Left cardiac atrium (tissue), 4 donors: ENCODE data around the gene TYW3. TPM values are rescaled to one million over a fixed set of nuclear protein-coding genes. Genes with fewer than 3 reads are reported as not detected.
"Not testable (repeated sequence)": the region's sequence is repeated elsewhere in the genome, so short reads cannot be mapped to it uniquely, and the experiment has no call there.

ENCODE experiments used
- ATAC-seq, 2 donors: fragments of 200-7000 bp; cut with Tn5 transposase; one replicate each; pipeline ENCODE4 v1.9.1; 2020; ENCODE audit warnings: mild to moderate bottlenecking in 2 of 2, moderate library complexity in 2 of 2
- DNase-seq: peaks from one replicate; pipeline ENCODE4 v3.0.0-alpha.2; 2020
- intact Hi-C, 2 donors: fragments of 100-400 bp; cut with DNase I; formaldehyde crosslinking; loops; one replicate each; pipeline versions ENCODE4 v1.14.1 to v1.15.1; 2022 to 2023
- total RNA-seq, 2 donors: library from RNA; stranded (reverse); fragmentation: NEBNext Ultra II Directional; extraction: Animal tissue kit (Norgen Biotek cat#: 25700); gene quantifications; one replicate each; pipeline ENCODE4 v1.2.1, GENCODE V29; 2021
- donor health status: DM: no; HTN: yes; CAD: no.
- donor health status: DM: no; HTN: yes; CAD: no; lungs with severe emphysema.
- donor health status: DM: yes; HTN: yes; CAD: no.
- donor health status: Dilated cardiomyopathy.

Gene TYW3
- total RNA-seq, 2 donors from 2014 or later = 20.9 to 21.1 TPM

- DNase-seq (no peak), ATAC-seq (peak in 1 of 2 donors; percentile 17)
- intact Hi-C loops = no loop called here
These were observed 3.0 kb upstream of the TYW3 start for GRCh38 chr1:74729741-74730478.

DNA sequence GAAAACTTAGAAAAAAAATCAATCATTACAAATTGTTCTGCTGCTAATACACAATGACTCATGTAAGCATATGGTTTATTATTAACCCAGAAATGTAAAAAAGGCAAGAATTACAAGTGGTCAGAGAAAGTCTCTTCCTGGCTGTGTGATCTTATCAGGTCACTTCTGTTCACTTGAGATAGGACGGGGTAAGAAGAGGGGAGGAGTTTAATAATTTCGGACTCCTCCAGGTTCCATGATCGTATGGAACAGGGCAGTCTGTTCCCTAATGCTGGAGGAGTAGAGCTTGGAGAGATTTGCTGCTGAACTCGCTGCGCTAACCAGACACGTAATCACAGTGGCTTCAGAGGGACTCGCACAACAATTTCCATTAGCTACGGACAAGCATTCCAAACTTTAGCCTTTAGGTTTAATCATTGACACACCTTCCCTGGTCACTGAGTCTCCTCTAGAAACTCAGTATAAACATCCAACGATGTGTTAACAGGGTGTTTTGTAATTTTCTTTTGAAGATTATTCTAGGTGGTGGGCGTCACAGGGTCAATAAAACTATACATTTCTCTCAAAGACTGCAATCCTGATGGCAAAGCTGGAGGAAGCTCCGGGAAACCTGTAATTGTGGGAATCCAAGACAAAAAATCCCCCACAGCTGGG is 1.4 kb upstream of the TYW3 start:
- intact Hi-C loops = no loop called here
- DNase-seq (no peak), ATAC-seq (no peak)

GRCh38 chr1:74732071-74732946 is 643 bp upstream of the TYW3 start:
- DNase-seq (peak; percentile 27), ATAC-seq (peak; percentile 17 to 34)
- intact Hi-C loops = not testable (repeated sequence)

GRCh38 chr1:74733604-74734484 is 892 bp downstream of the TYW3 start:
- ATAC-seq (peak; percentile 71 to 76), DNase-seq (no peak)
- intact Hi-C loops = no loop called here

- ATAC-seq (no peak), DNase-seq (no peak)
- intact Hi-C loops = no loop called here
These were observed 4.4 kb downstream of the TYW3 start for GRCh38 chr1:74737333-74737732.

GRCh38 chr1:74740307-74740980 is 7.5 kb downstream of the TYW3 start:
- intact Hi-C loops, ATAC-seq, DNase-seq: not testable (repeated sequence)

GRCh38 chr1:74745247-74745646 is 12.3 kb downstream of the TYW3 start:
- DNase-seq, intact Hi-C loops, ATAC-seq: not testable (repeated sequence)

- intact Hi-C loops = no loop called here
- DNase-seq (no peak), ATAC-seq (no peak)
These were observed 16.0 kb downstream of the TYW3 start for GRCh38 chr1:74748960-74749359.

DNA sequence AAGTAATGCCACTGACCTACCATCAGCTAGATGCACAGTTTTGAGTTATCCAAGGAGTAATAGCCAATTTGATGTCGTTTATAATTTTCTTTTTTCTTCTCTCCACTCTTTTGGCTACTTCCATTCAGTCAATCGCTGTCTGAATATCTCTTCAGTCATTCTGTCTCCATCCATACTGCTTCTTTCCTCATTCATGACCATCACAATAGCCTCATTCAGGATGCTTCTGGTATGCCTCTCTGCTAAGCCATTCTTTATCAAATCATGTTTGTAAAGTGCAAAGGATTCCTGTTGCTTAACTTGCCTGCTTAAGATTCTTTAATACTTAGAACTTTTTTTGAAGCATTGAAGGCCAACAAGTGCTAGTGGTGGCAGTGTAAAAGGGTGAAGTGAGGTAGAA is 20.2 kb downstream of the TYW3 start:
- DNase-seq (no peak), ATAC-seq (no peak)
- intact Hi-C loops = no loop called here

GRCh38 chr1:74755475-74755874 is 22.5 kb downstream of the TYW3 start:
- intact Hi-C loops = no loop called here
- ATAC-seq (no peak), DNase-seq (no peak)

- DNase-seq, ATAC-seq, intact Hi-C loops: not testable (repeated sequence)
These were observed 23.7 kb downstream of the TYW3 start for GRCh38 chr1:74756650-74757049.

GRCh38 chr1:74763807-74764206 is 30.9 kb downstream of the TYW3 start:
- no peak for DNase-seq
- ATAC-seq = no peak
- intact Hi-C loops = no loop called here

- ATAC-seq (no peak), DNase-seq (no peak)
- intact Hi-C loops = no loop called here
These were observed 33.6 kb downstream of the TYW3 start for GRCh38 chr1:74766579-74766978.

GRCh38 chr1:74767490-74767889 is 34.5 kb downstream of the TYW3 start:
- intact Hi-C loops = no loop called here
- DNase-seq (no peak), ATAC-seq (no peak)

- no peak for DNase-seq
- intact Hi-C loops = loop anchor here (1.0 to 10.0 kb wide), 2 partner anchors 431 to 433 kb away; no protein-coding TSS in a partner anchor
- no peak for ATAC-seq
These were observed 39.1 kb downstream of the TYW3 start for GRCh38 chr1:74771913-74772515.

GRCh38 chr1:74772945-74773344 is 40.0 kb downstream of the TYW3 start:
- ATAC-seq = no peak
- intact Hi-C loops = loop anchor here (1.0 to 10.0 kb wide), 2 partner anchors 430 to 432 kb away; no protein-coding TSS in a partner anchor
- no peak for DNase-seq

- ATAC-seq (no peak), DNase-seq (no peak)
- intact Hi-C loops = loop anchor here in 1 of 2 donors (10.0 kb wide), 1 partner anchor 431 kb away; no protein-coding TSS in a partner anchor
These were observed 40.6 kb downstream of the TYW3 start for GRCh38 chr1:74773582-74773981.

GRCh38 chr1:74775735-74776134 is 42.8 kb downstream of the TYW3 start:
- no peak for ATAC-seq
- no peak for DNase-seq
- intact Hi-C loops = loop anchor here in 1 of 2 donors (10.0 kb wide), 1 partner anchor 429 kb away; no protein-coding TSS in a partner anchor
